GM18951 (cell line): ENCODE data around the gene MPZ.
"Not testable (repeated sequence)": the region's sequence is repeated elsewhere in the genome, so short reads cannot be mapped to it uniquely, and the experiment has no call there.

Experiments used
- POLR2A ChIP-seq: IDR thresholded peaks from 4 replicates; pipeline ENCODE4 v1.6.1; 2011; ENCODE audit warnings: mild to moderate bottlenecking; ENCODE audit not compliant: insufficient read length, insufficient read depth; ENCODE audit errors: extremely low read depth
- in situ Hi-C: fragments of 300-500 bp; cut with MboI; formaldehyde crosslinking; loops from one replicate; pipeline ENCODE4 v1.12.0; 2022; ENCODE audit warnings: low sequenced_read_pairs, mixed read lengths, inconsistent platforms; ENCODE audit not compliant: unreplicated experiment

Gene MPZ

DNA sequence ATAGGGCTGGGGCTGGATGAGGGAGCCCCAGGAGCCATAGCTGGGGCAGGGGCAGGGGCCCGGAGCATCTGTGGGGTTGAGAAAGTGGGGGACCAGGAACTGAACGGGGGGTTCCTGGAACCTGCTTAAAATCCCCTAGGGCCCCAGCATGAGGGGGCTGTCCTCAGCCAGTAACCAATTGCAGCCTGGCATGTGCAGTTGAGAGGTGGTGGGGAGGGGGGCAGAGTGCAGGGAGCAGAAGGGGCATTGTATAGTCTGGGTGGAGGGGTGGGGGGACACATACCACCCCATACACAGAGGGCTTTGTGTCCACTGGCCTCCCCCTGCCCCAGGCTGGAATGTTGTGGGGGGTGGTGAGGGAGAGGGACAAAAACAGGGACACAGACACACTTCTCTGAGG lies at the start of gene MPZ:
TSS of gene MPZ (minus strand) at position 101 of the 400 bp plus-strand sequence. CDS start at position 38, 63 bp downstream.
- in situ Hi-C loops, result no loop called here
- TF ChIP-seq POLR2A, result no peak

DNA sequence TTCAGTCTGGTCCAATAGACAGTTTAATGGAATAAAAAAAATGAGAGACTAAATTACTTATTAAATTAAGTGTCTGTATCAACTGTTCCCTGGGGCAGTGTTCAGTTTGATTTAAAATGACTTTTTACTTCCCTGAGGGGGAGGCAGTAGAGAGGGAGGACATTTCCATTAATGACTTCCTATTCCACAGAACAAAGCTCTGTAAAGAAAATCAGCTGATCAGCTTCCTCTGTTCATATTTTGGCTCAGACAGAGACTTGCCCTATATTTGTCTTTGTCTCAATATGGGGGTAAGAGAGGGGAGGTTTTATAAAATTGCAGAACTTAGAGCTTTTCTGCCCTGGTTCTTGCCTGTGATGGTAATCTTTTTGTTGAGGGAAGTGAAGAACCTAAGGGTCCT lies 49.5 kb upstream of the MPZ start:
- in situ Hi-C loops, result no loop called here
- TF ChIP-seq POLR2A, result no peak

DNA sequence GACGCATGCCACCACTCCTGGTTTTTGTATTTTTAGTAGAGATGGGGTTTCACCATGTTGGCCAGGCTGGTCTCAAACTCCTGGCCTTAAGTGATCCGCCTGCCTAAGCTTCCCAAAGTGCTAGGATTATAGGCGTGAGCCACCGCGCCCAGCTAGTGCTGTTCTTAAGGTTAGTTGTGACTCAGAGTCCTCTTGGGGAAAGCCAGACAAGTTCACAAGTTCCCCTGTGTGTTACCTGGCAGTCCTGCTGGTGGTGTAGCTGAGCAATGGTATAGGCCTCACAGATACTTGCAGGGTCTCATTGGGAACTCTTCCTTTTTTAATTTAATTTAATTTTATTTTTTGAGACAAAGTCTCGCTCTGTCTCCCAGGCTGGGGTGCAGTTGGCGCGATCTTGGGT lies 47.3 kb upstream of the MPZ start:
- no peak for TF ChIP-seq POLR2A
- in situ Hi-C loops, result no loop called here

DNA sequence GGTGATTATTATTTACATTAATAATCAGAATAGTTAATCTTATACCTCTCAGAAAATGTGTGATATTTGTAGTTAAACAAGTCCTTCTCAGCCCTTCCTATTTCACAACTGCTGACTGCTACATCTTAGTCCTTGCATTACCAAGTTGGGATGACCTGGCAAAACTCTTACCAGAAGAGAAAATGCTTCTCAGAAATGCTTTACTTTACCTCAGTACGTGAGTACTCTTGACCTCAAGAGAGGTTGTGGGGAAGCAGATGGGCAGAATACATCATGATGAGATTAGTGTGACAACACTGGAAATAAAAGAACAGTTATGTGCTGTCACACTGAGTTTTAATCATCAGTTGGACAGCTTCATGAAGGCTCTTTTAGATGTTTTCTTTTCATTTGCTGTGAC lies 41.7 kb upstream of the MPZ start:
- TF ChIP-seq POLR2A, result no peak
- in situ Hi-C loops, result no loop called here

DNA sequence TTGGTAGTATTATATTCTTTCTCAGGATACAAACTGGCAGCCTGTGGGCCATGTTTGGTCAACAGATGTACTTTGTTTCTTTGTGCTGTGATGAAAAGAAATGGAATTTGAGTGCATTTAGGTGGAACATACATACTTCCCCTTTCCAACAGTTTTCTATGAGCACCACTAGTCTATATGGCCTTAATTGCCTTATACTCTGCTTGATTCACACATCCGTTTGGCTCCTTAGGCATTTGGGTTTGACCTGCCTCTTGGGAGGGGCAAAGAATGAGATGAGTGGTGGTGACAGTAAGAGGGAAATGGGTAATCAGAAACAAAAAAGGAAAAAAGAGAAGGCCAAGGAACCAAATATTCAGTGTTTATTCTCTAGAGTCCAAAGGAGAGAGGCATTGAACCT lies 40.9 kb upstream of the MPZ start:
- in situ Hi-C loops, result no loop called here
- TF ChIP-seq POLR2A, result no peak

DNA sequence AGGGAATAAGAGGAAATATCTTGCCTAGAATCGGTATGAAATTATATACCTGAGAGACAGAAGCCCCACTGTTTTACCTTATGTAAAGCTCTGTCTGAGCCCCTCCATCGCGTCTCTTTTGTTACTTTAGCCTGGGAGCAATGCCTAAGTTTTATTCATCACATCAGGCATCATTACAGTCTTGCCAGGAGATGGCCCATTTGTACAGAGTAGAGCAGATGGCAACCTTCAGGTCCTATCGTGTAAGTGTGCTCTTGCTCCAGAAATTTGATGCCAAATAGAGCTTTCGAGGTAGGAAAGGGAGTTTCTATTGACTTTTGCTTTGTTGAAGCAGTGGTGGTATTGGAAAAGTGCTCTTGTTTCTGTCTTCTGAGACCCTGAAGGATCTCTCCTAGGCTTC lies 33.1 kb upstream of the MPZ start:
- no peak for TF ChIP-seq POLR2A
- in situ Hi-C loops, result no loop called here

DNA sequence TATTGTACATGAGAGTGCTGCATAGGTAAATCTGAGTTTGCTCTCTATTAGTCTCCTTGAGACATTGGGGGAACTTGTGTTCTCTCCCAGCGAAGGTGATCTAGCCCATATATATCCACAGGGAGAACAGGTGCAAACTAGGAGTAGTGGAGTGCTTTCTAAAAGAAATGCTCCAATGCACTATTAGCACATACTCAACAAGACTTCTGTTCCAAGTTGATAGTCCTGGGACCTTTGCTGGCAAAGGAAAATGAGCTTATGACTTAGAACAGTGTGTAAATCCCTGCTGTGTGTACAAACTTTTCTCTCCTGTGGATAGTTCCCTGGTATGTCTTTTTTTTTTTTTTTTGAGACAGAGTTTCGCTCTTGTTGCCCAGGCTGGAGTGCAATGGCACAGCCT lies 32.4 kb upstream of the MPZ start:
- no peak for TF ChIP-seq POLR2A
- in situ Hi-C loops, result no loop called here

DNA sequence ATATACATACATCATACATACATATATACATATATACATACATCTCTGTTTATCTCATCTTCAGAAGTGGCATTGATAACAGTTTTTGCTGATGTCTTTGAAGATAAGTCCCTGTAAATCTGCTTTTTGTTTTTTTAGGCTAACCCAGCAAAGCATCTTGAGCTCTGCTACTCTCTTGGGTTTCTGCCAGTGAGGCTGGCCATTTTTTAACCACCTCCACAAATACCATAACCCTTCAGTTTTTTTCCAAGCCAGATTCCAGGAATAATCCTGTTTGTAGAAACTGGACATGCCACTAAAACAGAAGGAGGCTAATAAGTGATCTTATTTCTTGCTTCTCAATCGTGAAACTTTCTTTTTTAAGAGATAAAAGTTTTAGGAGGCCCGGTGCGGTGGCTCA lies 26.0 kb upstream of the MPZ start:
- in situ Hi-C loops, result no loop called here

DNA sequence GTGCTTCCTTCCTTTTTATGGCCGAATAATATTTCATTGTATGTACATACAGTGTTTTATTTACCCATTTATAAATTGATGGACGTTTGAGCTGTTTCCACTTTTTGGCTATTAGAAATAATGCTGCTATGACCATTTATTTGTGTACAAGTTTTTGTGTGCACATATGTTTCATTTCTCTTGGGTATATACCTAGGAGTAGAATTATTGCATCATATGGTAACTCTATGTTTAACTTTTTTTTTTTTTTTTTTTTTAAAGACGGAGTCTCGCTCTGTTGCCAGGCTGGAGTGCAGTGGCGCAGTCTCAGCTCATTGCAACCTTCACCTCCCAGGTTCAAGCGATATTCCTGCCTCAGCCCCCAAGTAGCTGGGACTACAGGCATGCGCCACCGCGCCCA lies 23.4 kb upstream of the MPZ start:
- in situ Hi-C loops, result no loop called here
- TF ChIP-seq POLR2A, result no peak

More for the DNA sequence above, 26.0 kb upstream of the MPZ start:
- TF ChIP-seq POLR2A, result no peak

DNA sequence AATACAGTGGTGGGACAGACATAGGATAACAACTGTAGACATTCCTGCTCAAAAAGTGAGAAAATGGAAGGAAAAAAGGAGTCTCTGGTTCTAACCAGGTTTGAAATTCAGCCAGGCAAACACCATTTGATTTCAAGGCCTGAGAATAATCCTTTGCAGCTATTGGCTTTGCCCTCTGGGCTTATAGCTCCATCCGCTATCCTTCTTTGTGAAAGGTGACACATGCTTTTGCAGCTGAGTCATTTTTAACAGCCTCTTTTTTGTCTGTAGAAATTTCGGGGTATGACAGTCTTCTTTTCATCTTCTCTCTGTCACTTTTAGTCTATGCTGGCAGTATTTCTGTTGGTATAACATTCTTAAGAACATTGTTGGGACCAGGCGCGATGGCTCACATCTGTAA lies 20.6 kb upstream of the MPZ start:
- no peak for TF ChIP-seq POLR2A
- in situ Hi-C loops, result no loop called here

DNA sequence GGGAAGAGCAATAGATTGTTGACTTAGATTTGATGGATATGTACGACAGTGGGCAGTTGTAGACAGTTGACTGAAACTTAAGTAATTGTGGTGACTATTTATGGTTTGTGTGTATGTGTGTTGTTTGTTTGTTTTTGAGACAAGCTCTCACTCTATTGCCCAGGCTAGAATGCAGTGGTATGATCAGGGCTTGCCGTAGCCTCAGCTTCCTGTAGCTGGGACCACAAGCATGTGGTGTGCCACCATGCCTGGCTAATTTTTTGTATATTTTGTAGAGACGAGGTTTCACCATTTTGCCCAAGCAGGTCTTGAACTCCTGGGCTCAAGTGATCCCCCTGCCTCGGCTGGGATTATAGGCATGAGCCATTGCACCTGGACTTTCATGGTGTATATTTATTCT lies 14.3 kb upstream of the MPZ start:
- no peak for TF ChIP-seq POLR2A
- in situ Hi-C loops, result no loop called here

DNA sequence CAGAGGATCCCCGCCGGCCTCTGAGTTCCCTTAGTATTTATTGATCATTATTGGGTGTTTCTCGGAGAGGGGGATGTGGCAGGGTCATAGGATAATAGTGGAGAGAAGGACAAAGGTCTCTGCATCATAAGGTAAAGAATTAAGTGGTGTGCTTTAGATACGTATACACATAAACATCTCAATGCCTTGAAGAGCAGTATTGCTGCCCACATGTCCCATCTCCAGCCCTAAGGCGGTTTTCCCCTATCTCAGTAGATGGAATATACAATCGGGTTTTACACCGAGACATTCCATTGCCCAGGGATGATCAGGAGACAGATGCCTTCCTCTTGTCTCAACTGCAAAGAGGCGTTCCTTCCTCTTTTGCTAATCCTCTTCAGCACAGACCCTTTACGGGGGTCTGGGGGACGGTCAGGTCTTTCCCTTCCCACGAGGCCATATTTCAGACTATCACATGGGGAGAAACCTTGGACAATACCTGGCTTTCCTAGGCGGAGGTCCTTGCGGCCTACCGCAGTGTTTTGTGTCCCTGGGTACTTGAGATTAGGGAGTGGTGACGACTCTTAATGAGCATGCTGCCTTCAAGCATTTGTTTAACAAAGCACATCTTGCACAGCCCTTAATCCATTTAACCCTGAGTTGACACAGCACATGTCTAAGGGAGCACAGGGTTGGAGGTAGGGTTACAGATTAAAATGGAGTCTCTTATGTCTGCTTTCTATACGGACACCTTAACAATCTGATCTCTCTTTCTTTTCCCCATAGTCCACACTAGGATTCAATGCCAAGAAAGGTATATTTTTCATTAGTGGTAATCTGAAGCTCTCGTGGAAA lies 6.3 kb upstream of the MPZ start:
- in situ Hi-C loops, result not testable (repeated sequence)

DNA sequence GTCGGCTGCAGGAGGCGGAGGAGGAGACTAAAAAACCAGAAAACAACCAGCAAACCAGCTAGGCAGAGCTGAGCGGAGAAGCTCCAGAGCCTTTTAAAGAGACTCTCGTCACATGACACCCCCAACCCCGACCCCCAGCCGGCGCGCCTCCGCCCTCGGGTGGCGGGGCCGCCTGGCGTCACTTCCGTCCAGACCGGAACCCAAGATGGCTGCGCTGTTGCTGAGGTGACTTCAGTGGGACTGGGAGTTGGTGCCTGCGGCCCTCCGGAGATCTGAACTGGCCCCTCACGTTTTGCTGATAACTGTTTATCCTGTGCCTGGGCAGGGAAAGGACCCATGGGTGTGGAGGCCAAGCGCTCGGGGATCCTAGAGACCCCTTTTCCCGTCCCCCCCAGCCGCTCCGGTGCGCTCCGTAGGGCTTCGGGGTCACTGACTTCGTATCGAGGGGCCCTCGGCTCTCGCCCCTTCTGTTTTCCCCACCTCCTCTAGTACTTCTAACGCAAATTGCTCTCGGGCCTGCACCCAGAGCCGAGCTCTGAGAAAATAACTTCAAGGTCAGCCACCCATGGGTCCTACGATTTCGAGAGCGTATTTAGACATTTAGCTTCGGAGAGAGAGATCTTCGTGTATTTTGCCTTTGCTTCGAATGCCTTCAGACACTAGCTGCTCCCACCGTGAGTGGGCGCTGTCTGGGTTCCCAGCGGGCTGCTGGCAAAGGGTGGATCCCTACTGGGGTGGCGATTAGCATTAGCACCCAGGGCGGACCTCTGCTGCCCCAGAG lies 4.6 kb upstream of the MPZ start, which contains the start of gene SDHC:
TSS of gene SDHC (plus strand) at position 181 of the 781 bp plus-strand sequence. CDS start at position 206, 25 bp downstream.
- in situ Hi-C loops, result no loop called here
- TF ChIP-seq POLR2A, result peak; percentile 94

DNA sequence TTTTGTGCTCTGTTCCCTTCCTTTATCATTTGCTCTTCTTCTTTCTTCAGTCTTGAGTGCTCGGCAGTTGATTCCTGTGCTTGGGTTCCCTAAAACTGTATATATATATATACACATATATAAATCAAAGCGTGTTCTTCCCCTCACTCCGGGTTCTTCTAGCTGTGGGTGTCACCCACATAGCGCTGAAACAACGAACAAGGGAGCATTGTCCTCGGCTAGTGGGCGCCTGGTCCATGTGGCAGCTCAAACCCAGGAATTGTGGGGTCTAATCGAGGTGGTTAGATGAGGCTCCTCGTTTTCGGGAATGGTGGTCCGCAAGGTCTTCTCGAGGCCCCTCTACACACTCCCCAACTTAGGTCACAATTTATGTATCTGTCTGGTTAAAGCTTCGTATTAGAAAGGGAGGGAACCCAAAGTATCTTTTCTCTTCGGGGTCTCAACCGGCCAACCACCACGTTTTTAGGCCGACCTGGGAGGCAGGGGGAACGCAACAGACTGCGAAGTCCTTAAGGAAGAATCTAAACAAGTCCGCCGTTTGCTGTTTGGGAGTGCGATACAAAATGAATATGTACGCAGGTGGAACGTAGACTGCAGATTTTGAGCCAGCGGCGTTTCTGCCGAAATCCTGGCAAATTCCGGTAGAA lies 3.9 kb upstream of the MPZ start:
- no peak for TF ChIP-seq POLR2A
- in situ Hi-C loops, result no loop called here
